HG02571 (cell line): Measurements from ENCODE around the gene PARD3B.

ENCODE experiments used
- ATAC-seq: cut with Tn5 transposase; IDR thresholded peaks from one replicate; pipeline ENCODE4 v1.9.1; 2021; ENCODE audit warnings: mild to moderate bottlenecking, moderate library complexity; ENCODE audit not compliant: unreplicated experiment

The PARD3B gene

GRCh38 chr2:204743393-204743960, 198.2 kb downstream of the PARD3B start:
- no peak for ATAC-seq

GRCh38 chr2:204744506-204744905, 199.2 kb downstream of the PARD3B start:
- ATAC-seq: no peak

DNA sequence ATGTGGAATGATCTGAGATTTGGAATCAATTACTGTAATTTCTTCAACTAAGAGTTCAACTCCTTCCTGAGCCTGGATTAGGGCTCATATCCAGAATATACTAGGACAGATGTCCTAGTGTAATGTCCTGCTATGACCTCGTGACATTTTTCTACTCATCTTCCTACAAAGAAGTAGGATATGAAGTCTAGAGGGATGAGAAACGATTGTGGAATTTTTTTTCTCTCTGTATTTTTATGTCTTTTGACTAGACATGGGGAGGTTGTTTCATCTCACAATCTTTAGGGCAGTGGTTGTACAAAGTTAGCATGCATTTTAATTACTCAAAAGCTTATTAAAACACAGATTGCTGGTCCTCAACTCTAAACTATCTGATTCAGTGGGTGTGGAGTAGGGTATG, 203.0 kb downstream of the PARD3B start:
- ATAC-seq: no peak

DNA sequence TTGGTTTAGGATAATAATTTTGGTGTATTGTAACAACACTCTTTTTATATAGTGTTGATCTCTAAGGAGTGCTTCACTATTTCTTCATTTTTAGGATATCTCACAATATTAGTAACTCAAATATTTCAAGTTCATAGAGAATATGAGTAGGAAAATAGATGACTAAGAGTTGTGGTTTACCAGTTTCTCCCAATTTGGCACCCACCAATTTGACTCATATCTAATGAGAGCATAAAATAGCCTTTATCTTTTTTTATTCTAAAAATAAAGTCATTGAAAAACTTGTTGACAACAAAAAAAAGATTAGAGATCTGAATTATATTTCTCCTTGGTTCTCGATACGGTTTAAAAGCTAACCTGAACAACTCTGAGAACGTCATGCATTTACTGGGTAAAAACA, 204.0 kb downstream of the PARD3B start:
- no peak for ATAC-seq

DNA sequence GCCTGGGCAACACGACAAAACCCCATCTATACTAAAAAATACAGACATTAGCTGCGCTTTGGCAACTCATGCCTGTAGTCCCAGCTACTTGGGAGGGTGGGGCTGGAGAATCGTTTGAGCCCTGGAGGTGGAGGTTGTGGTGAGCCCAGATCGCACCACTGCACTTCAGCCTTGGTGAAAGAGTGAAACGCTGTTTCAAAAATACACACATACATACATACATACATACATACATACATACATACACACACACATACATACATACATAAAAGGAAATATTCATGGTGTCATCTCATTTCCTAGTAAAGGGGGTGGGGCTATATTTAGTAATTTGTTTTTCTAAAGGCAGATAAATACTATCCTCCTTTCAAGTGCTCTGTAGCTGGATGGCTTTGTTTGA, 205.1 kb downstream of the PARD3B start:
- ATAC-seq: no peak

- ATAC-seq: no peak
Measured at GRCh38 chr2:204751472-204751871, 206.2 kb downstream of the PARD3B start.

DNA sequence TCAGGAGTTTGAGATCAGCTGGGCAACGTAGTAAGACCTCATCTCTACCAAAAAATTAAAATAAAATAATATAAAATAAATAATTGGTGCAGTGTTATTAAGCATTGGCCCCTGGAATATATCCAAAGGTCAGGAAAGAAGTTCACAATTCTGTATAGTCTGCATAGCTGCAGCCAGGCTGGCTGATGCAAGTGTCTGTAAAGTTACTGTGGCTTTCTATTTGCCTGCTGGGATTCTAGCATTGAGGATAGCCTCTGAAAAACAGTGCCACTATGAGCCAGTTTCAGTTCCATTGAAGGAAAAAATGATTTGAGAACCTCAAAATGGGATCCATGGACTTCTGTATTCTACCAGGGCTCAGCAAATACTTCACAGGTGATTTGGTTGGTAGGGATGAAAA, 208.6 kb downstream of the PARD3B start:
- ATAC-seq: no peak

GRCh38 chr2:204754898-204755297, 209.6 kb downstream of the PARD3B start:
- no peak for ATAC-seq

- ATAC-seq: no peak
Measured at GRCh38 chr2:204763974-204764703, 218.9 kb downstream of the PARD3B start.

- no peak for ATAC-seq
Measured at GRCh38 chr2:204770735-204771134, 225.5 kb downstream of the PARD3B start.

GRCh38 chr2:204771721-204772120, 226.4 kb downstream of the PARD3B start:
- ATAC-seq: no peak

DNA sequence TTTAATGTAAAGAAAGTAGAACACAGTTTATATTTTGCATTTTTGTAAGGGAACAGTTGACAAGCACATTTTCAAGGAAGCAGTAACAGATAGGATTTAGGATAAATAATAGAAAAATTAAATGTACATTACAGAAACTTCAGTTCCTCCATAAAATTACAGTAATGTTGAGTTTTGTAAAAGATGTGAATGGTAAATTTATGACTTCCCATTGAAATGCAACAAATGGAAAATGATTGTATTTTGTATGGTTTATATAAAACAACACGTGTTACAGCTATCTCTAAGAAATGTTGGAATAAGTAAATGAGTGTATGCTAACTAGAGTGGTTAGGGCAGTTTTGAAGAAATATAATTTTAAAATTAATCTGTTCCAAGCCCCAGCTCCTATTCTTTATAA, 227.3 kb downstream of the PARD3B start:
- no peak for ATAC-seq

- ATAC-seq: no peak
Measured at GRCh38 chr2:204775766-204776165, 230.5 kb downstream of the PARD3B start.

DNA sequence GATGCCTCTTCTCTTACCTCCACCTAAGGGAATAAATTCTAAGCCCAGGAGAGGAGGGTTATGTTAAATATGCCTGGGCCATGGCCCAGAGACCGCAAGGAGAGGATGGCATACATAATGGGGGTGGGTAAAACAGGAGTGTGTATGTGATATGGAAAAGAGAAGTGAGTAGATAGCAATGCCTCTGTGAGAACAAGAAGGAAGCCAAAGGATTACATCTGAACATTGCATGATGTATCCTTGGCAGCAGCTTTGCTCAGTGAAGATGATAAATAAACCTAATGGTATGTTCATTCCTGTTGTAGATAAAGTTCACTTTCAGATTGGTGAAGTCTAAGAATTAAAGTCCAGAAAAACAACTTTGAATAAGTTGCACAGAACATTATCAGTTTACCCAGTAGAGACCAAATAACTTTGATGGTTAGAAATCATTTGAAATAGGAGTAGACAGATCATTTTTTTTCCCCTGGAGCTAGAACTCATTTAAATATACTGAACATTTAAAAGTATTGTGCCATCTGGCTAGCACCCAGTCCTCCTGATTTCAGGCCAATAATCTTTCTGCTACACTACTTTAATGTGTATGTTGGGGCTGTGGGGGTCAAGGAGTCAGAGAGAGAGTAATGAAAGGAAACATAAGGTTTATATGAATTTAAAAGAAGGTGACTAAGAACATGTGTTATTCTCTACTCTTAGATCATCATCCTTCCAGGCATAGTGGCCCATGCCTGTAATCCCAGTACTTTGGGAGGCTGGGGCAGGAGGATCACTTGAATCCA, 231.7 kb downstream of the PARD3B start:
- ATAC-seq: no peak

GRCh38 chr2:204779771-204780170, 234.5 kb downstream of the PARD3B start:
- ATAC-seq: no peak

- ATAC-seq: no peak
Measured at GRCh38 chr2:204781941-204782340, 236.7 kb downstream of the PARD3B start.

DNA sequence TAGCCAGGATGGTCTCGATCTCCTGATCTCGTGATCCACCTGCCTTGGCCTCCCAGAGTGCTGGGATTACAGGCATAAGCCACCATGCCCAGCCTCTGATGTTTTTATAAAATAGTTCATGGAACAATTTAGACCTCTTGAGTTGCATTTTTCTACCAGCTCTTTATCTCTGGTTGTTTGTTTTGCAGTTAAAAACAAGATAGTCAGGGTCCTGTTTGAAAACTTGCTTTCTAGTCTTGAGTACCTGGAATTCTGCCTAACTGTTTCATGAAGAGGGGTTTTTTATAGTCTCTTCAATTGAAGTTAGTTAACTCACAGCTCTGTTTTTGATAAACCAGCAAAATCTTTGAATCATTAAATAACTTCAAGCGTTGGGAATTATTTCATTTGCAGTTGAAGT, 244.8 kb downstream of the PARD3B start:
- ATAC-seq: no peak

- ATAC-seq: no peak
Measured at GRCh38 chr2:204791230-204791629, 246.0 kb downstream of the PARD3B start.

GRCh38 chr2:204794624-204795023, 249.3 kb downstream of the PARD3B start:
- no peak for ATAC-seq

GRCh38 chr2:204795156-204795555, 249.9 kb downstream of the PARD3B start:
- no peak for ATAC-seq

DNA sequence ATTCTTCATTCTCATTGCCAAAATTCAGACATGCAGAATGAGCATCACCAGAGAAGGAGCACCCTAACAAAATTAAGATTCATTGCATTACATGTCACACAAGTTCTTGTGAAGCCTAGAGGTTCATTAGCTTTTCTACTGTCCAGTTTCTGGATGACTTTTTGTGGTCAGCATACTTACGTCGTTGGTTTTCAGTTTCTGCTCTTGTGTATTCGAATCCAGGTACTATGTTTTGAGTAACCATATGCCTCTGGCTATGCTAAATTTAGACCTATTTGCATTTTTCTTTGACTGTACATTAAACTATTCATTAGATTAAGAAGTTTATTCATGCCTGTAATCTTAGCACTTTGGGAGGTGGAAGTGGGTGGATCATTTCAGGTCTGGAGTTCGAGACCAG, 251.3 kb downstream of the PARD3B start:
- ATAC-seq: no peak

- ATAC-seq: no peak
Measured at GRCh38 chr2:204799791-204800190, 254.5 kb downstream of the PARD3B start.
